GM12864 (cell line): ENCODE results near the gene TCAIM.
"Not testable (repeated sequence)": the region's sequence is repeated elsewhere in the genome, so short reads cannot be mapped to it uniquely, and the experiment has no call there.

Experiments
- DNase-seq: peaks from one replicate; pipeline ENCODE4 v3.0.0-alpha.2; 2011; ENCODE audit warnings: low read depth
- H3K4me3 ChIP-seq: 2 replicates; pipeline ENCODE4 v1.5.1; 2011; ENCODE audit warnings: mild to moderate bottlenecking, low read depth, low read length, control low read depth
- CTCF ChIP-seq: IDR thresholded peaks from 2 replicates; pipeline ENCODE4 v1.5.1; 2011; ENCODE audit warnings: low read depth, mild to moderate bottlenecking, moderate library complexity, low read length, control low read depth, inconsistent platforms; ENCODE audit errors: missing control alignments

Gene TCAIM

GRCh38 chr3:44396200-44397171, 57.9 kb downstream of the TCAIM start:
- no peak for TF ChIP-seq CTCF
- DNase-seq = no peak
- no peak overlapping the region for H3K4me3 ChIP-seq

- not testable (repeated sequence) for DNase-seq, H3K4me3 ChIP-seq
Observed at GRCh38 chr3:44398271-44398670, 59.7 kb downstream of the TCAIM start.

- no peak for DNase-seq
- no peak for TF ChIP-seq CTCF
- no peak overlapping the region for H3K4me3 ChIP-seq
Observed at GRCh38 chr3:44398853-44399252, 60.3 kb downstream of the TCAIM start.

GRCh38 chr3:44400771-44401170, 62.2 kb downstream of the TCAIM start:
- no peak overlapping the region for H3K4me3 ChIP-seq
- no peak for TF ChIP-seq CTCF
- DNase-seq = no peak

GRCh38 chr3:44402548-44402947, 64.0 kb downstream of the TCAIM start:
- no peak for DNase-seq
- no peak for TF ChIP-seq CTCF
- no peak overlapping the region for H3K4me3 ChIP-seq

- DNase-seq = no peak
- no peak for TF ChIP-seq CTCF
- no peak overlapping the region for H3K4me3 ChIP-seq
Observed at GRCh38 chr3:44409640-44410410, 71.3 kb downstream of the TCAIM start.

- no peak overlapping the region for H3K4me3 ChIP-seq
- DNase-seq = no peak
- TF ChIP-seq CTCF = no peak
Observed at GRCh38 chr3:44411031-44411645, 72.6 kb downstream of the TCAIM start.
